Breast epithelium (tissue), 3 donors: Measurements from ENCODE around the gene PCDH9.

Source experiments
- CTCF ChIP-seq, 3 donors: fragments of 450-650 bp; IDR thresholded peaks; one replicate each; pipeline ENCODE4 v1.5.1; 2016 to 2017; ENCODE audit warnings: antibody characterized with exemption in 3 of 3, mild to moderate bottlenecking in 3 of 3, moderate library complexity in 3 of 3
- POLR2A ChIP-seq: fragments of 450-650 bp; IDR thresholded peaks from one replicate; pipeline ENCODE4 v1.6.1; 2016; ENCODE audit warnings: antibody characterized with exemption, mild to moderate bottlenecking, moderate library complexity

- TF ChIP-seq CTCF (IDR thresholded peaks at IDR 0.05) (no peak), POLR2A (no peak)
Measured at GRCh38 chr13:66429156-66429555, 801.0 kb downstream of the PCDH9 start.
